Stimulated activated effector memory CD8-positive, alpha-beta T cell treated with anti-CD3 and anti-CD28 coated beads, Interleukin-12 subunit alpha, Interleukin-12 subunit beta, amount 100 ng/mL, for 72 hours (primary cell): Measurements from ENCODE around the gene GPR32.
"Not testable (repeated sequence)": the region's sequence is repeated elsewhere in the genome, so short reads cannot be mapped to it uniquely, and the experiment has no call there.

Experiments
- ATAC-seq: fragments of 150-1000 bp; cut with Tn5 transposase; 2 replicates; pipeline ENCODE4 v1.10.0; 2021
- DNase-seq, 2 donors: peaks; one replicate each; pipeline ENCODE4 v3.0.0; 2021 to 2022; ENCODE audit warnings: low spot score in 2 of 2
- H3K27ac Mint-ChIP-seq: one replicate; pipeline ENCODE4 v1.8.0; 2022; ENCODE audit warnings: mild to moderate bottlenecking, mixed read lengths
- H3K36me3 Mint-ChIP-seq: one replicate; pipeline ENCODE4 v1.8.0; 2022; ENCODE audit warnings: mild to moderate bottlenecking, mixed read lengths
- H3K4me1 Mint-ChIP-seq: one replicate; pipeline ENCODE4 v1.8.0; 2022; ENCODE audit warnings: mixed read lengths
- H3K4me3 Mint-ChIP-seq: one replicate; pipeline ENCODE4 v1.8.0; 2022; ENCODE audit warnings: mild to moderate bottlenecking, mixed read lengths
- H3K9me3 Mint-ChIP-seq: one replicate; pipeline ENCODE4 v1.8.0; 2022; ENCODE audit warnings: mixed read lengths

The GPR32 gene

DNA sequence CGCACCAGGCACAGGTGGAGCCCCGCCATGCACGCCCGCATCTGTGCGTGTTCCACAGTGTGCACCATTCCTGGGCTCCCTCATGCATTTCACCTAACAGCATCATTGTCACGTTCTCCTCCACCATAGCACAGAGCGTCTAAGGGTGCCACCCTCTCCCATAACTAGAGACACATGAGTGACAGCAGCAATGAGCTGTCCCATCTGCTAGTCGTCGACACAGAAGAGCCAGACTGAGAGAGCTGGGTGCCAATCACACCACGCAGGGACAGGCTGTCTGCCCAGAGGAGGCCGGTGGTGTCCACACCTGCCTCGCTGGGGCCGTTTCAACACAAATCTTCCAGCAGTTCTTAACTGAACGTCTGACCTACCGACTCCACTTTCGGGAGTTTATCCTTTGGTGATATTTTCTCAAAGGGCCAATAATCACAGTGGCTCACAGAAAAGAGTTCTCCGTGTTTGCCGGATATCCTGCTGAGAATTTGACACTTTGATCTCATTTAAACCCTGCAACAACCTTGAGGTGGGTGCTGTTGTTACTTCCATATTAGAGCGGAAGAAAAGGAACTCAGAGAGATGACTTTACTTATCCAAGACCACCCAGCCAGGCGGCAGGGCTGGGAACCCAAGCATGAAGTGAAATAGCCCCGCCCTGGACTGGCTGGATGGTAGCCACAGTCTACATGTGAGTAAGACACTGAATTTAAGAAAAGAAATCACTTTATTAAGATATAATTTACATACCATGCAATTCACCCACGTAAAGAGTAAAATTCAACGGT is 30.9 kb upstream of the GPR32 start:
- Mint-ChIP-seq H3K4me3 (no peak overlapping the region), H3K36me3 (no peaks in the 10 kb centered on the region), H3K4me1 (no peaks in the 10 kb centered on the region), H3K9me3 (no peaks in the 10 kb centered on the region), H3K27ac (no peak overlapping the region)
- no peak for ATAC-seq
- DNase-seq, result no peak

GRCh38 chr19:50739914-50740426 is 30.3 kb upstream of the GPR32 start:
- Mint-ChIP-seq H3K4me3 (no peak overlapping the region), H3K36me3 (no peaks in the 10 kb centered on the region), H3K9me3 (no peaks in the 10 kb centered on the region), H3K4me1 (no peaks in the 10 kb centered on the region), H3K27ac (no peak overlapping the region)
- no peak for DNase-seq
- no peak for ATAC-seq

DNA sequence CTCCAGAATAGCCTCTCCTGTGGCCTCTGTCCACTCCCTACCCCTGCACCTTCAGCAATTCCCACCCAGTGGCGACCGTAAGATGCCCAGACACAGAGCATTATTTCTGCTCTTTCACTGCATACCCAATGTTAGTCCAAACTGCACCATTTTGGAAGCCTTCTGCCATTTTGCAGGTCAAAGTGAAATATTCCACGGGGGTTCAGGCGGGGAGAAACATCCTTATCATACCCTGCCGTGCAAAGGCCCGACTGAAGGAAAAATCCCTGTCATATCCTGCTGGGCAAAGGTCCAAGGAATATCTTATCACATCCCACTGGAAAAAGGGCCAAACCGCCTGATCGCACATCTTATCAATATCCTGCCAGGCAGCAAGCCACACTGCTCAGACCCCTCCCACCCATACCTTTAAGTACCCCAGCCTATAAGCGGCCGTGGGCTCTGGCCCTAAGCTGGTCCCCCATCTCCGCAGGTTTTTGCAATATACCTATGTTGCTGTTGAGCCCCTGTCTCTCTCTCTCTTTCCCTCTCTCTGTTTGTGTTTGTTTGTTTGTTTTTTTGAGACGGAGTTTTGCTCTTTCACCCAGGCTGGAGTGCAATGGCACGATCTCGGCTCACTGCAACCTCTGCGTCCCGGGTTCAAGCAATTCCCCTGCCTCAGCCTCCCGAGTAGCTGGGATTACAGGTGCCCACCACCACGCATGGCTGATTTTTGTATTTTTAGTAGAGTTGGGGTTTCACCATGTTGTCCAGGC is 28.9 kb upstream of the GPR32 start:
- Mint-ChIP-seq H3K4me3 (no peak overlapping the region), H3K4me1 (no peaks in the 10 kb centered on the region), H3K27ac (no peak overlapping the region), H3K36me3 (no peaks in the 10 kb centered on the region), H3K9me3 (no peaks in the 10 kb centered on the region)
- ATAC-seq (no peak), DNase-seq (no peak)

DNA sequence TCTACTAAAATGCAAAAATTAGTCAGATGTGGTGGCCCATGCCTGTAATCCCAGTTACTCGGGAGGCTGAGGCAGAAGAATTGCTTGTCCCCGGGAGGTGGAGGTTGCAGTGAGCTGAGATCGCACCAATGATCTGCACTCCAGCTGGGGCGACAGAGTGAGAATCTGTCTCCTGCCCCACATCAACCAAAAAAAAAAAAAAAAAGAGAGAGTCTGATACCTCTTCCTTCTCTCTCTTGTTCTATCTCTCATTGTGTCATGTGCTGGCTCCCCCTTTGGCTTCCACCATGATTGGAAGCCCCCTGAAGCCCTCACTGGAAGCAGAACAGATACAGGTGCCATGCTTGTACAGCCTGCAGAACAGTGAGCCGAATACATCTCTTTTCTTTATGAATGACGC is 26.7 kb upstream of the GPR32 start:
- no peak overlapping the region for H3K27ac Mint-ChIP-seq
- ATAC-seq, result no peak

DNA sequence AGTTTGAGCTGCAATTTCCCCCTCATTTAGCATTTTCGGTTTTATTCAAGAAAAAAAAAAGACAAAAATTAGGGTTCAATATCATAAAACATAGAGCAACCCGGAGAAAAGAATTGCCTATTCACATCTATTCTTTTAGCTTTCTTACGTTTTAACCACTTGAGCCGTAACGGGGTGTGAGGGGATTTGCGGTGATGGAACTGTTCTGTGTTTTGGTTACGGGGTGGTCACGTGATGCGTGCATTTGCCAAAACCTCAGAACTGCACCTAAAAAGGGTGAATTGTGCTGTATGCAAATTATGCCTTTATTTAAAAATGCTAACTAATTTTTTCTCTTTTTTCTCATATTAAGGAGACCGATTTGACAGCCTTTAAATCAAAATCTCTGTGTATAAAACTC is 25.0 kb upstream of the GPR32 start:
- DNase-seq (no peak), ATAC-seq (no peak)
- Mint-ChIP-seq H3K36me3 (no peaks in the 10 kb centered on the region), H3K4me1 (no peaks in the 10 kb centered on the region), H3K9me3 (no peaks in the 10 kb centered on the region), H3K4me3 (no peak overlapping the region), H3K27ac (no peak overlapping the region)

More for the DNA sequence above, 26.7 kb upstream of the GPR32 start:
- no peaks in the 10 kb centered on the region for H3K36me3 Mint-ChIP-seq
- H3K4me3 Mint-ChIP-seq, result no peak overlapping the region
- H3K4me1 Mint-ChIP-seq, result no peaks in the 10 kb centered on the region
- no peaks in the 10 kb centered on the region for H3K9me3 Mint-ChIP-seq
- no peak for DNase-seq

DNA sequence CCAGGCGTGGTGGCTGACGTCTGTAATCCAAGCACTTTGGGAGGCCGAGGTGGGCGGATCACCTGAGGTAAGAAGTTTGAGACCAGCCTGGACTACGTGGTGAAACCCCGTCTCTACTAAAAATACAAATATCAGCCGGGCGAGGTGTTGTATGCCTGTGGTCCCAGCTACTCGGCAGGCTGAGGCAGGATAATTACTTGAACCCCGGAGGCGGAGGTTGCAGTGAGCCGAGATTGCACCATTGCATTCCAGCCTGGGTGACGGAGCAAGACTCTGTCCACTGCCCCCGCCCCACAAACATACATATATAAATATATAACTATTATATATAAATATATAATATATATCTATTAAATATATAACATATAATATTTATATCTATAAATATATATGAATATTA is 23.1 kb upstream of the GPR32 start:
- not testable (repeated sequence) for H3K9me3 Mint-ChIP-seq, ATAC-seq

DNA sequence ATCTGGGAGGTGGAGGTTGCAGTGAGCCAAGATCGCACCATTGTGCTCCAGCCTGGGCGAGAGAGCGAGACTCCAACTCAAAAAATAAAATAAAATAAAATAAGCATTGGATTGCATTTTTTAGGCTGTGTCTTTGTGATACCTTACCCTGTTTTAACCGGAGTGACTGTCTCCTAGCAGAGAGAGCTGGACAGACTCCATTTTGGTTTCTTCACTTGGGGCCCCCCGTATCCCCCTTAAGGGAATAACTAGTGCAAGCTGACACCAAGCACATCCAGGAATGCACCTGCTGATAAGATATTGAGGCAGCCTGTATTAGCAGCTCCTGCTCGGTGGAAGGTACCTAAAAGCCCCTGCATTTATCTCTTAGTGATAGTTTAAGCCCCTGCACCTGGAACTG is 20.8 kb upstream of the GPR32 start:
- Mint-ChIP-seq H3K27ac (no peak overlapping the region), H3K9me3 (no peaks in the 10 kb centered on the region), H3K36me3 (no peaks in the 10 kb centered on the region), H3K4me3 (no peak overlapping the region), H3K4me1 (no peaks in the 10 kb centered on the region)
- no peak for DNase-seq
- no peak for ATAC-seq

More for the DNA sequence above, 23.1 kb upstream of the GPR32 start:
- H3K4me1 Mint-ChIP-seq, DNase-seq, H3K4me3 Mint-ChIP-seq, H3K36me3 Mint-ChIP-seq, H3K27ac Mint-ChIP-seq: not testable (repeated sequence)

- Mint-ChIP-seq H3K27ac (no peak overlapping the region), H3K4me1 (no peaks in the 10 kb centered on the region), H3K36me3 (no peaks in the 10 kb centered on the region), H3K9me3 (no peaks in the 10 kb centered on the region), H3K4me3 (no peak overlapping the region)
- no peak for DNase-seq
- ATAC-seq, result no peak
Observed at GRCh38 chr19:50750010-50750409, 20.3 kb upstream of the GPR32 start.

GRCh38 chr19:50753879-50754278 is 16.4 kb upstream of the GPR32 start:
- no peaks in the 10 kb centered on the region for H3K4me1 Mint-ChIP-seq
- H3K9me3 Mint-ChIP-seq, result no peaks in the 10 kb centered on the region
- H3K27ac Mint-ChIP-seq, result no peak overlapping the region
- H3K4me3 Mint-ChIP-seq, result no peak overlapping the region
- H3K36me3 Mint-ChIP-seq, result no peaks in the 10 kb centered on the region
- DNase-seq (no peak), ATAC-seq (no peak)

- ATAC-seq, H3K4me1 Mint-ChIP-seq, DNase-seq, H3K36me3 Mint-ChIP-seq, H3K27ac Mint-ChIP-seq, H3K4me3 Mint-ChIP-seq, H3K9me3 Mint-ChIP-seq: not testable (repeated sequence)
Observed at GRCh38 chr19:50756244-50756643, 14.0 kb upstream of the GPR32 start.

- H3K4me3 Mint-ChIP-seq, H3K27ac Mint-ChIP-seq, H3K36me3 Mint-ChIP-seq, H3K4me1 Mint-ChIP-seq, ATAC-seq, DNase-seq, H3K9me3 Mint-ChIP-seq: not testable (repeated sequence)
Observed at GRCh38 chr19:50757624-50758023, 12.6 kb upstream of the GPR32 start.

GRCh38 chr19:50759076-50759475 is 11.2 kb upstream of the GPR32 start:
- not testable (repeated sequence) for H3K36me3 Mint-ChIP-seq, H3K9me3 Mint-ChIP-seq, ATAC-seq, H3K27ac Mint-ChIP-seq, H3K4me3 Mint-ChIP-seq, DNase-seq, H3K4me1 Mint-ChIP-seq

DNA sequence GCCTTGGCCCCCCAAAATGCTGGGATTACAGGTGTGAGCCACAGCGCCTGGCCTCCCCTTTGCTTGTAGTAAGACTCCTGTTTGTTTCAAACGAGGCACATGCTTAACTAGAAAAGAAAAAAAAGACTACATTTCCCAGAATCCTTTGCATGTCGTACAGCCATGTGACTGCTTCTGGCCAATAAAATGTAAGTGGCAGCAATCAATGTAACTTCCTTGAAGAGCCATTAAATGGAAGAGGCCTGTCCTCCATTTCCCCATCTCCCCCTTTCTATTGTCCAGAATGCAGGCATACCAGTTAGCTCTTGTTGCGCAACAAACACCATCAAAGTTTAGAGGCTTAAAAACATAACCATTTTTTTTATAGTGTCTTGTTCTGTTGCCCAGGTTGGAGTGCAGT is 10.4 kb upstream of the GPR32 start:
- DNase-seq, result no peak
- Mint-ChIP-seq H3K27ac (no peak overlapping the region), H3K4me3 (no peak overlapping the region), H3K9me3 (peaks cover 4% of the 10 kb centered on the region), H3K4me1 (no peaks in the 10 kb centered on the region), H3K36me3 (no peaks in the 10 kb centered on the region)
- no peak for ATAC-seq

- ATAC-seq, H3K4me3 Mint-ChIP-seq, H3K27ac Mint-ChIP-seq, H3K36me3 Mint-ChIP-seq, H3K9me3 Mint-ChIP-seq, H3K4me1 Mint-ChIP-seq, DNase-seq: not testable (repeated sequence)
Observed at GRCh38 chr19:50761501-50761900, 8.8 kb upstream of the GPR32 start.

- H3K4me3 Mint-ChIP-seq, H3K36me3 Mint-ChIP-seq, H3K4me1 Mint-ChIP-seq, ATAC-seq, H3K27ac Mint-ChIP-seq, H3K9me3 Mint-ChIP-seq, DNase-seq: not testable (repeated sequence)
Observed at GRCh38 chr19:50763521-50763920, 6.7 kb upstream of the GPR32 start.

DNA sequence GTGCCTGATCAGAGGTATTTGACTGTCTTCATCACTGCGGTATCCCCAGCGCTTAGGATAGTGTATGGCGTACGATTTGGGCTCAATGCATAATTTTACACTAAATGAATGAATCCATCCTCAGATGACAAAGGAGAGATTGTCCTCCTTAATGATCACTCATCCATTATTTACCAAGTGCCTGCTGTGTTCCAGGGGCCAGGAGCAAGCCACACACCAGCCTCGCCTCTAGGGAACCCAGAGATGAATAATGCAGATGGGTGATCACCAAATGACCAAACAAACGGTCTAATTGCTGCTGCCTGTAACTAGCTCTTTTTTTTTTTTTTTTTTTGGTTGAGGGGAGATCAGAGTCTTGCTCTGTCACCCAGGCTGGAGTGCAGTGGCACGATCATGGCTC is 5.9 kb upstream of the GPR32 start:
- Mint-ChIP-seq H3K36me3 (no peaks in the 10 kb centered on the region), H3K4me3 (no peak overlapping the region), H3K9me3 (peaks cover 4% of the 10 kb centered on the region), H3K4me1 (no peaks in the 10 kb centered on the region), H3K27ac (no peak overlapping the region)
- DNase-seq (no peak), ATAC-seq (no peak)
